Measurements from ENCODE around the gene TBC1D22A. TPM values are rescaled to one million over a fixed set of nuclear protein-coding genes. Genes with fewer than 3 reads are reported as not detected.

TBC1D22A gene
- total RNA-seq, 1 experiment from 2014 or later: 14.3 TPM

GRCh38 chr22:47143249-47143938 lies 380.9 kb downstream of the TBC1D22A start:
- H3F3A ChIP-seq (ENCODE audit: low read length, unreplicated experiment): no peaks in the 10 kb centered on the region
- no peaks in the 10 kb centered on the region for H3K79me2 ChIP-seq (ENCODE audit: low read length)
- intact Hi-C loops (cut with micrococcal nuclease): no loop called here
- H3K36me3 ChIP-seq (ENCODE audit: low read depth, low read length): no peaks in the 10 kb centered on the region
- POLR2A ChIA-PET (ENCODE audit: unreplicated experiment): no interaction called here
- H3K9me3 ChIP-seq (ENCODE audit: low read length): no peaks in the 10 kb centered on the region
- H4K20me1 ChIP-seq (ENCODE audit: low read length): no peaks in the 10 kb centered on the region
- H3K27ac ChIP-seq (ENCODE audit: low read length): no peak overlapping the region
- CTCF ChIA-PET: no interaction called here
- no peak overlapping the region for H3K9ac ChIP-seq (ENCODE audit: low read length)
- H3K4me1 ChIP-seq (ENCODE audit: insufficient read depth, low read length): no peaks in the 10 kb centered on the region
- no peak for DNase-seq
- no peaks in the 10 kb centered on the region for H3K27me3 ChIP-seq (ENCODE audit: low read length)
- no peak for ATAC-seq
- H3K4me2 ChIP-seq (ENCODE audit: low read length): no peak overlapping the region
- BruUV-seq (replicated peaks): no TSS peak
- H3K9me2 ChIP-seq (replicated peaks; ENCODE audit: low read length): no peaks in the 10 kb centered on the region
- H2AFZ ChIP-seq (ENCODE audit: low read length): no peak overlapping the region
- H3K4me3 ChIP-seq (ENCODE audit: low read length): no peak overlapping the region
- TF ChIP-seq EZH2phosphoT487 (IDR thresholded peaks at IDR 0.05; ENCODE audit: borderline replicate concordance, low read length) (no peak), CTCF (conservative IDR thresholded peaks at IDR 0.05; ENCODE audit: low read depth, low read length) (no peak), EZH2 (IDR thresholded peaks at IDR 0.05; ENCODE audit: low read length, unreplicated experiment) (no peak)

- intact Hi-C loops (cut with micrococcal nuclease): no loop called here
- no TSS peak for BruUV-seq (replicated peaks)
- POLR2A ChIA-PET (ENCODE audit: unreplicated experiment): no interaction called here
Observed at GRCh38 chr22:47144076-47144765, 381.8 kb downstream of the TBC1D22A start.

More at GRCh38 chr22:47144076-47144765, 381.8 kb downstream of the TBC1D22A start:
- H4K20me1 ChIP-seq (ENCODE audit: low read length): no peaks in the 10 kb centered on the region
- no peak overlapping the region for H3K4me3 ChIP-seq (ENCODE audit: low read length)
- H3K9me3 ChIP-seq (ENCODE audit: low read length): no peaks in the 10 kb centered on the region
- ATAC-seq (no peak), DNase-seq (no peak)
- H2AFZ ChIP-seq (ENCODE audit: low read length): no peak overlapping the region
- H3K4me2 ChIP-seq (ENCODE audit: low read length): no peak overlapping the region
- TF ChIP-seq EZH2phosphoT487 (IDR thresholded peaks at IDR 0.05; ENCODE audit: borderline replicate concordance, low read length) (no peak), EZH2 (IDR thresholded peaks at IDR 0.05; ENCODE audit: low read length, unreplicated experiment) (no peak), CTCF (conservative IDR thresholded peaks at IDR 0.05; ENCODE audit: low read depth, low read length) (no peak)
- no peaks in the 10 kb centered on the region for H3F3A ChIP-seq (ENCODE audit: low read length, unreplicated experiment)
- H3K27me3 ChIP-seq (ENCODE audit: low read length): no peaks in the 10 kb centered on the region
- H3K79me2 ChIP-seq (ENCODE audit: low read length): no peaks in the 10 kb centered on the region
- CTCF ChIA-PET: no interaction called here
- no peaks in the 10 kb centered on the region for H3K36me3 ChIP-seq (ENCODE audit: low read depth, low read length)
- no peaks in the 10 kb centered on the region for H3K9me2 ChIP-seq (replicated peaks; ENCODE audit: low read length)
- H3K27ac ChIP-seq (ENCODE audit: low read length): no peak overlapping the region
- H3K4me1 ChIP-seq (ENCODE audit: insufficient read depth, low read length): no peaks in the 10 kb centered on the region
- no peak overlapping the region for H3K9ac ChIP-seq (ENCODE audit: low read length)

Measured in PC-3 (cell line).